Vagina (tissue), 2 donors: ENCODE data around the gene DLX6. TPM values are rescaled to one million over a fixed set of nuclear protein-coding genes. Genes with fewer than 3 reads are reported as not detected.

Source experiments
- DNase-seq, 2 donors: peaks; one replicate each; pipeline ENCODE4 v3.0.0-alpha.2; 2017; ENCODE audit errors: extremely low spot score in 2 of 2
- H3K27ac ChIP-seq: fragments of 200-600 bp; sonication (generic); one replicate; pipeline ENCODE4 v1.5.1; 2019
- H3K27me3 ChIP-seq: fragments of 200-600 bp; sonication (generic); one replicate; pipeline ENCODE4 v1.5.1; 2019
- H3K36me3 ChIP-seq, 2 donors: fragments of 200-600 bp; sonication (generic); one replicate each; pipeline ENCODE4 v1.5.1; 2017 to 2019
- H3K4me1 ChIP-seq: fragments of 200-600 bp; sonication (generic); one replicate; pipeline ENCODE4 v1.5.1; 2019
- H3K4me3 ChIP-seq, 2 donors: fragments of 200-600 bp; sonication (generic); 1 replicate in 1 of 2; 2 replicates in 1 of 2; pipeline ENCODE4 v1.5.1; 2016 to 2019
- H3K9me3 ChIP-seq: fragments of 200-600 bp; sonication (generic); one replicate; pipeline ENCODE4 v1.5.1; 2019
- CTCF ChIP-seq, 3 experiments: fragments of 450-650 bp in 2 of 3; fragments of 200-600 bp in 1 of 3; sonication (generic) in 1 of 3; IDR thresholded peaks; one replicate each; pipeline ENCODE4 v1.5.1; 2017 to 2019; ENCODE audit warnings: antibody characterized with exemption in 3 of 3, mild to moderate bottlenecking in 2 of 3, moderate library complexity in 2 of 3
- POLR2A ChIP-seq, 2 donors: fragments of 450-650 bp; IDR thresholded peaks; one replicate each; pipeline ENCODE4 v1.6.1; 2017; ENCODE audit warnings: antibody characterized with exemption in 2 of 2, mild to moderate bottlenecking in 2 of 2, moderate library complexity in 2 of 2
- POLR2AphosphoS5 ChIP-seq, 2 donors: sonication (generic); formaldehyde crosslinking; IDR thresholded peaks; one replicate each; pipeline ENCODE4 v1.9.0; 2017; ENCODE audit warnings: antibody characterized with exemption in 2 of 2, mild to moderate bottlenecking in 2 of 2, low read depth in 1 of 2; ENCODE audit not compliant: insufficient read depth in 1 of 2
- intact Hi-C: fragments of 100-400 bp; cut with DNase I; formaldehyde crosslinking; loops from one replicate; pipeline ENCODE4 v1.15.1; 2023
- total RNA-seq: library from RNA; depleted of rRNA; stranded (reverse); fragments of >200 nt; gene quantifications from one replicate; pipeline ENCODE4 v1.2.3, GENCODE V29; 2016

DLX6 gene
- total RNA-seq, 1 donor from 2014 or later = not detected

GRCh38 chr7:97008275-97008917 is 3.0 kb downstream of the DLX6 start:
- TF ChIP-seq POLR2AphosphoS5 (IDR thresholded peaks at IDR 0.05; ENCODE audit: insufficient read depth in 1 of 2, low read depth in 1 of 2) (no peak), CTCF (IDR thresholded peaks at IDR 0.05) (no peak), POLR2A (IDR thresholded peaks at IDR 0.05) (no peak)
- no peak for DNase-seq
- H3K9me3 ChIP-seq = no peaks in the 10 kb centered on the region
- no peaks in the 10 kb centered on the region for H3K36me3 ChIP-seq
- peaks cover 24% of the 10 kb centered on the region for H3K4me1 ChIP-seq
- intact Hi-C loops = no loop called here
- H3K27me3 ChIP-seq = peaks cover 21% of the 10 kb centered on the region
- H3K4me3 ChIP-seq = no peak overlapping the region
- H3K27ac ChIP-seq = no peak overlapping the region

- H3K9me3 ChIP-seq = no peaks in the 10 kb centered on the region
- H3K36me3 ChIP-seq = no peaks in the 10 kb centered on the region
- intact Hi-C loops = no loop called here
- H3K27me3 ChIP-seq = peaks cover 14% of the 10 kb centered on the region
- H3K4me1 ChIP-seq = peaks cover 8% of the 10 kb centered on the region
- no peak overlapping the region for H3K27ac ChIP-seq
- TF ChIP-seq POLR2AphosphoS5 (IDR thresholded peaks at IDR 0.05; ENCODE audit: insufficient read depth in 1 of 2, low read depth in 1 of 2) (no peak), POLR2A (IDR thresholded peaks at IDR 0.05) (no peak), CTCF (IDR thresholded peaks at IDR 0.05) (no peak)
- DNase-seq = peak in 1 of 2 donors; percentile 64
- no peak overlapping the region for H3K4me3 ChIP-seq
Observed at GRCh38 chr7:97009753-97010732, 4.7 kb downstream of the DLX6 start.

- Histone ChIP-seq H3K36me3 (no peaks in the 10 kb centered on the region), H3K9me3 (no peaks in the 10 kb centered on the region), H3K27me3 (peaks cover 11% of the 10 kb centered on the region), H3K4me1 (peaks cover under 1% of the 10 kb centered on the region), H3K4me3 (no peak overlapping the region), H3K27ac (no peak overlapping the region)
- TF ChIP-seq POLR2AphosphoS5 (IDR thresholded peaks at IDR 0.05; ENCODE audit: insufficient read depth in 1 of 2, low read depth in 1 of 2) (no peak), CTCF (IDR thresholded peaks at IDR 0.05) (no peak)
- intact Hi-C loops = no loop called here
- DNase-seq = no peak
Observed at GRCh38 chr7:97011104-97011503, 5.8 kb downstream of the DLX6 start.

GRCh38 chr7:97011536-97012364 is 6.4 kb downstream of the DLX6 start:
- TF ChIP-seq CTCF (IDR thresholded peaks at IDR 0.05) (no peak), POLR2A (IDR thresholded peaks at IDR 0.05) (no peak), POLR2AphosphoS5 (IDR thresholded peaks at IDR 0.05; ENCODE audit: insufficient read depth in 1 of 2, low read depth in 1 of 2) (no peak)
- Histone ChIP-seq H3K27me3 (peaks cover 11% of the 10 kb centered on the region), H3K4me1 (peaks cover 7% of the 10 kb centered on the region), H3K27ac (no peak overlapping the region), H3K4me3 (no peak overlapping the region), H3K9me3 (no peaks in the 10 kb centered on the region), H3K36me3 (no peaks in the 10 kb centered on the region)
- DNase-seq = no peak
- intact Hi-C loops = no loop called here
